GM19043 (cell line): ENCODE results near the gene THAP5.
A peak's percentile ranks its signal among the peaks of the same experiment; 100 is the strongest.
"Not testable (repeated sequence)": the region's sequence is repeated elsewhere in the genome, so short reads cannot be mapped to it uniquely, and the experiment has no call there.

Experiments used
- ATAC-seq: cut with Tn5 transposase; IDR thresholded peaks from one replicate; pipeline ENCODE4 v1.9.1; 2021; ENCODE audit warnings: low read depth; ENCODE audit not compliant: unreplicated experiment

THAP5 gene

DNA sequence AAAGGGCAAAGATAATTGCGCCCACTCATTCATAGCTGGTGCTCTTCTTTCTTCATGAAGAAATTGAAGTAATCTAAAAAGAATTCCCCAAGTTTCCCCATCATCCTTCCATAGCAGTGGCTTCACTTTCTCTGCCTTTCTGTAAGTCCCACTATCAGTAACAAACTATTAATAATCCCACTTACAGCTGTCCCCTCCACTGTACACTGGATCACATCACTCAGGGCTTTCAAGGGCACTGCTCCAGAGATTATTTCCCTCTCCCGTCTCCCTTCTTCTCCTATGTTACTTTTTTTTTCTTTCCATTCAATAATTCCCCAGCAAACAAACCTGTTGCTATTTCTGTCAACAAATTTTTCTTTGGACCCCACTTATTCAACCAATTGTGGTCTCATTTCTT, 16.3 kb upstream of the THAP5 start:
- ATAC-seq, result no peak

- ATAC-seq, result no peak
These were observed 14.7 kb upstream of the THAP5 start for GRCh38 chr7:108584211-108584610.

DNA sequence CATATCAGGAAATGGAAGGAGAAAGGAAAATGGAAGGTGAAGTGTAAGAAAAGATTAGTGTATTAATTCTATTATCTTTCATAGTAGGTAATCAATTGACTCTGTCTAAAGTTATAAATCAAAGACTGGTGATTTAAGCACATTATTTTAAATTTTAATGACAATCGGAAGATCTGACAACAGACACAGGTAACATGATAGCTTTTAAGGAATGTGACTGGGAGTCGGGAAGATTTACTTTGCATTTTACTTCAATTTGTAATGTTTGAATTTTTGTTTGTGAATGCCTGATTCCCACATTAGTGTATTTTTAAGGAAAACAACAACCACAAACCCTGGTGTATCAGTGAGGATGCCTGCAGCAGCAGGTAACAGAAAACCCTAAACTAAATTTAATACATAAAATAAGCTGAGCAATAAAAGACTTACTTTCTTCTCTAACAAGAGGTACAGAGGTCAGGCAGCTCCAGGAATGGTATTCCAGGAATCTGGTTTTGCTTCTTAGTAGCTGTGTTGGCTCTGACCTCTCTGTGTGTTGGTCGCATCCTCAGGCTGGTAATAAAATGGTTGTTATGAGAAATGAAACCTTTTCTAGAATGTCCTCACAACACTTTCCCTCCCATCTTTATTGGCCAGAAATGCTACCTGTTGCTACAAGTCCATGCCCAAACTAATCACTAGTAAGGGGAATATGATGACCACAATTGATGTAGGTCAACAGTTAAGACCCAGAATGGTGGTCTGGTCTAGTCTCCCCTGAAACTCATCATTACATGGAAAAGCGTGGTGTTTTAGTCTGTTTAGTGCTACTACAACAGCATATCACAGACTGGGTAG, 12.4 kb upstream of the THAP5 start:
- no peak for ATAC-seq

- no peak for ATAC-seq
These were observed 10.8 kb upstream of the THAP5 start for GRCh38 chr7:108580298-108580697.

GRCh38 chr7:108578937-108579336, 9.4 kb upstream of the THAP5 start:
- no peak for ATAC-seq

GRCh38 chr7:108576116-108576515, 6.6 kb upstream of the THAP5 start:
- ATAC-seq, result no peak

GRCh38 chr7:108575156-108575555, 5.7 kb upstream of the THAP5 start:
- ATAC-seq, result no peak

GRCh38 chr7:108572480-108572879, 3.0 kb upstream of the THAP5 start:
- ATAC-seq, result no peak

DNA sequence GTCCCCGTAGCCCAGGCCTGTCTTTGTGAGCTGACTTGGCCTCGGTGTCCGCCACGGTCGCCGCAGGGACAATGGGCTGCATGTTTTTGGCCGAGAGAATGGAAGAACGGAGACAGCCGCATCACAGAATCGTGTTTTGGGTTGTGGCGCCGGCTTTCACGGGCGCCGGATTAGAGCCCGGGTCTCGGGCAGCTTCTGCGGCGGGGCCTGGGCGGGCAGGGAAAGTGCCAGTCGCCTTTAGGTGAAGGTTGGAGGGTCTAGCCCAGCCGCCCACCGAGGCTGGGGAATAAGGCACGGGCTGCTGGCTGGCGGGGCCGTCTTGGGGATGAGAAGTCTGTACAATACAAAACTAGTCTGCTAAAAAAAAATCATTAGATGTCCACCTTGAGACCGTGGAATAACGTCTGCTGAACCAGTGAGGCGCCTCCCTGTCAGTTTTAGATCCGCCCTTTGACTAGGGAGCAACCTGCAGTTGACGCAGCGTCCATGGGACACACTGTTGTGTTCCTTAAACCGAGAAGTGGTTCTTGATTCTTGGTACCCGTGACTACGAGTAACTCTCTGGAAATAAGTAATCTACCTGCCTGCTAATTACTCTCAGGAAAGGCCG, 745 bp upstream of the THAP5 start:
- peak; percentile 25 for ATAC-seq

DNA sequence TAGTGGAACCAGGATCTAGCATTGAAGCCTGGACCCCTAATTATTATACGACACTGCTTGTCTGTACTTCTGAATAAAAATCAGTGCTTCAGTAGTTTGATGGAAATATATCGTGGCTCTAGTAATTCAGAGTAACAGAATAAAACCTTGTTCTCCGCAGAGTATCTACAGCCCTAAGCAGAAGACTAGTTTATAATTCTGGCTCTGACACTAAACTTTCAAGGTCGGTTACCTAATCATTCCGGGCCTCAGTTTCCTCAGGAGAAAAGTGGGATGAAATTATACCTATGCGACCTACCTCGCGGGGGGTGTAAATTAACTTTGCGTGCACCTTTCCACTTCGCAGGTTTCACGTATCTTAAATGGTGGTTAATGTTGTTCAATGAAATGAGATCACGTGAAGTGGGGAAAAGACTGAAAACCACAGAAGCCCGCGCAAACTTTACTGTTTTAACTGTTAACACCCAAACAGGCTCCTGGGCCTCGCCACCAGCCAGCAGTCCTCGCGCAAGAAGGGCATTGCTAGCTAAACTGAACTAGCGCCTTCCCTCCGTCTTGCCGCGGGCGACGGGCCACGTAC, 615 bp downstream of the THAP5 start:
- ATAC-seq, result no peak

DNA sequence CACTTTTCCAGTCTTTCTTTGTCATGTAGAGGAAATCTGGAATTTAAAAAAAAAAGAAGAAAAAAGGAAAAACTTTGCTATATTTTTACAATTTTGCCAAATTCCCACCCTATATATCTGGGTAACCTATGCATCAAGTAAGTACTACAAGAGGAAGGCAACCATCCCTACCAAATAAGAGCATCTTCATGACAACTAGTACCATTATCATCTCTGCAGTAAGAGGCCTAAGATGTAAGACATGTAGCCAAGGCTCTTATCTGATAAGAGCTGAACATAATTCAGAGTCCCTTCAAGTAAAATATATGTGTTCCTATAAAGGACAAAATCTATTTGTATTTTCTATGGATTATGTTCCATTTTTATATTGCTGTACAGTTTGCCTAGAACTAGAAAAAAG, 3.5 kb downstream of the THAP5 start:
- ATAC-seq, result no peak

DNA sequence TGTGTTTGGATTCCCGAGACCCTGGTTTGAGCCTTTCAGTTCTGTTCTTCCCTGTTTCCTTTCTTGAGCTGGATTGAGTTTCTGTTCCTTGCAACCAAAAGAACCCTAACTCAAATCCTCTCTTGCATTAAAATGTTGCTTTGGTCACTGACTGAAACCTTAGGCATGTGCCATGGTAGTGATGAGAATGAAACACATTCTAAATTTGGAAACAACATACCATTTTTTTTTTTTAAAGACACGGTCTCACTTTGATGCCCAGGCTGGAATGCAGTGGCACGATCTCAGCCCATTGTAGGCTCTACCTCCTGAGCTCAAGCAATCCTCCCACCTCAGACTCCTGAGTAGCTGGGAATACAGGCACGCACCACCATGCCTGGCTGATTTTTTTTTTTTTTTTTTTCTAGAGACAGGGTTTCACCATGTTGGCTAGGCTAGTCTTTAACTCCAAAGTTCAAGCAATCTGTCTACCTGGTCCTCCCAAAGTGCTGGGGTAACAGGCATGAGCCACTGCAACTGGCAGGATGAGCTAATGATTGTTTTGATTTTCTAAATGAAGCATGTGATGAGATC, 8.4 kb downstream of the THAP5 start:
- ATAC-seq, result no peak

- no peak for ATAC-seq
These were observed 10.3 kb downstream of the THAP5 start for GRCh38 chr7:108559253-108559652.

GRCh38 chr7:108557617-108558016, 11.9 kb downstream of the THAP5 start:
- ATAC-seq, result no peak

- ATAC-seq, result no peak
These were observed 12.3 kb downstream of the THAP5 start for GRCh38 chr7:108557191-108557590.

DNA sequence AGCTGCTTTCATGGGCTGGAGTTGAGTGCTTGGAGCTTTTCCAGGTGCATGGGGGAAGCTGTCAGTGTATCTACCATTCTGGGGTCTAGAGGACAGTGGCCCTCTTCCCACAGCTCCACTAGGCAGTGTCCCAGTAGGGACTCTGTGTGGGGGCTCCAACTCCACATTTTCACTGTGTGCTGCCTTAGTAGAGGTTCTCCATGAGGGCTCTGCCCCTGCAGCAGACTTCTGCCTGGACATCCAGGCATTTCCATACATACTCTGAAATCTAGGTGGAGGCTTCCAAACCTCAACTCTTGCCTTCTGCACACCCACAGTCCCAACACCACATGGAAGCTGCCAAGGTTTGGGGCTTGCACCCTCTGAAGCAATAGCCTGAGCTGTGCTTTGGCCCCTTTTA, 12.8 kb downstream of the THAP5 start:
- not testable (repeated sequence) for ATAC-seq

DNA sequence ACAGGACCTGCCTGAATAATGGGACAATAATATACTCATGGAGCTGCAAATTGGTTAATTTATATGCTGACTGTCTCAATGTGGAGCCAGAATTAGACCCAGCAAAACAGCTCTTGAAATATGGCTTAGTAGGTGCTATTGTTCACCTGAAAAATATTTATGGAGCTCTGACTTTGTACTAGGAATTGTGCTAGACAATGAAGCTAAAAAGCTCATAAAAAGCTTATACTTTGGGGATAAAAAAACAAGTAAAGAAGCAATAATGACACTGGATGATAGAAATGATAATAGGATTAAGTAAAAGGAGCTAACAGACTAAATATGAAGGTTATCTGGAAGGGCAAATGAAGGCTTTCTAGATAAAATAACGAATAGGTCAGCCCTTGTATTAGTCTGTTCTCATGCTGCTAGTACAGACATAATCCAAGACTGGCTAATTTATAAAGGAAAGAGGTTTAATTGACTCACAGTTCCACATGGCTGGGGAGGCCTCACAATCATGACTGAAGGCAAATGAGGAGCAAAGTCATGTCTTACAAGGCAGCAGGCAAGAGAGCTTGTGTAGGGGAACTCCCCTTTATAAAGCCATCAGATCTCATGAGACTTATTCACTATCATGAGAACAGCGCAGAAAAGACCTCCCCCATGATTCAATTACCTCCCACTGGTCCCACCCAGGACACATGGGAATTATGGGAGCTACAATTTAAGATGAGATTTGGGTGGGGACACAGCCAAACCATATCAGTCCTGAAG, 21.2 kb downstream of the THAP5 start:
- ATAC-seq, result not testable (repeated sequence)

DNA sequence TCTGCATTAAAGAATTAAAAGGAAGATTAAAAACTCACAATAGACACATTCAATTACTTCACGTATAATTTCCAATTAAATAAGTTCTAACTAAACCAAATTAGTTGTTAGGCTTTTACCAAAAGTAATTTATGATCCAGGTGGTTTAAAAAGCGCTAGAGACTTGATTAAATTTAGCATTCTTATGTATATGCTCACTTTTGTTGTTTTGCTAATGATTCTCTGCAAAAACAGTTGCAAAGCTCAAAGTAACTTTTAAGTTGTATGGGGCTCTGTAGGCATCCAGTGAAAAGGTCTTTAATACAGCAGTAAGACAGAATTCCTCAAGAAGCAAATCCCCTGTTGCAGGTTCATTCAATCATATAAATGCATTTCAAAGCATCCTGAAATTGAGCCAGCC, 28.0 kb downstream of the THAP5 start:
- no peak for ATAC-seq

GRCh38 chr7:108538685-108539084, 30.8 kb downstream of the THAP5 start:
- ATAC-seq, result not testable (repeated sequence)

DNA sequence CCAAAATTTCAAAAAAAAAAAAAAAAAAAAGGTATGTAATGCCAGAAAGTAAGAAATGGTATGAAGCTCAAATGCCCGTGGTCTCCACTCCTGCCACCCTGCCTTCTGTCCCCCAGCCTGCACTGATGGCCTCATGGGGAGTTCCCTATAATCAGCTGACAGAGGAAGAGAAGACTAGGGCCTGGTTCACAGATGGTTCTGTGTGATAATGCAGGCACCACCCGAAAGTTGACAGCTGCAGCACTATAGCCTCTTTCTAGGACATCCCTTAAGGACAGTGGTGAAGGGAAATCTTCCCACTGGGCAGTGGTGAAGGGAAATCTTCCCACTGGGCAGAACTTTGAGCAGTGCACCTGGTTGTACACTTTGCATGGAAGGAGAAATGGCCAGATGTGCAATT, 31.3 kb downstream of the THAP5 start:
- ATAC-seq, result not testable (repeated sequence)

- ATAC-seq, result no peak
These were observed 32.3 kb downstream of the THAP5 start for GRCh38 chr7:108537229-108537628.
